K562 (cell line): ENCODE results near the gene PRKCB. TPM values are rescaled to one million over a fixed set of nuclear protein-coding genes. Genes with fewer than 3 reads are reported as not detected.

Experiments
- ARNT ChIP-seq, 2 experiments: fragments of 450-650 bp; IDR thresholded peaks; 2 replicates each; pipeline ENCODE4 v1.6.1; 2016; ENCODE audit warnings: mild to moderate bottlenecking in 1 of 2
- ASH1L ChIP-seq: fragments of 450-650 bp; IDR thresholded peaks from 2 replicates; pipeline ENCODE4 v1.6.1; 2018; ENCODE audit warnings: borderline replicate concordance, mild to moderate bottlenecking, low read depth; ENCODE audit not compliant: partially characterized antibody
- C11orf30 ChIP-seq: fragments of 450-650 bp; IDR thresholded peaks from 2 replicates; pipeline ENCODE4 v1.6.1; 2016; ENCODE audit warnings: low read depth, mild to moderate bottlenecking
- CBX1 ChIP-seq: sonication (generic); IDR thresholded peaks from 2 replicates; pipeline ENCODE4 v1.6.1; 2016; ENCODE audit warnings: antibody characterized with exemption, low read depth, mild to moderate bottlenecking
- JUNB ChIP-seq: fragments of 450-650 bp; formaldehyde crosslinking; conservative IDR thresholded peaks from 2 replicates; pipeline ENCODE4 v1.4.0; 2020; ENCODE audit warnings: mild to moderate bottlenecking
- MAFG ChIP-seq: fragments of 450-650 bp; conservative IDR thresholded peaks from 2 replicates; pipeline ENCODE4 v1.6.1; 2016; ENCODE audit warnings: missing genetic modification characterization, missing compliant biosample characterization
- PHB ChIP-seq: fragments of 250-450 bp; sonication (Bioruptor Pico); IDR thresholded peaks from 2 replicates; pipeline ENCODE4 v1.5.0; 2021
- POLR2B ChIP-seq: fragments of 450-650 bp; IDR thresholded peaks from 2 replicates; pipeline ENCODE4 v1.6.1; 2018; ENCODE audit warnings: low read depth; ENCODE audit not compliant: partially characterized antibody
- PTBP1 ChIP-seq: fragments of 200-400 bp; formaldehyde crosslinking; IDR thresholded peaks from 2 replicates; pipeline ENCODE4 v1.6.1; 2017; ENCODE audit warnings: low read depth, low read length
- SMARCE1 ChIP-seq: fragments of 450-650 bp; IDR thresholded peaks from 2 replicates; pipeline ENCODE4 v1.7.1; 2016; ENCODE audit warnings: mild to moderate bottlenecking
- SRSF3 ChIP-seq: fragments of 200-400 bp; formaldehyde crosslinking; IDR thresholded peaks from 2 replicates; pipeline ENCODE4 v1.6.1; 2016; ENCODE audit warnings: mild to moderate bottlenecking, low read length, moderate library complexity; ENCODE audit not compliant: insufficient read depth
- ZNF239 ChIP-seq: fragments of 250-450 bp; sonication (Bioruptor Pico); IDR thresholded peaks from 2 replicates; pipeline ENCODE4 v1.4.0; 2020; ENCODE audit warnings: mild to moderate bottlenecking
- ZNF561 ChIP-seq: fragments of 450-650 bp; formaldehyde crosslinking; conservative IDR thresholded peaks from 2 replicates; pipeline ENCODE4 v1.4.0; 2020; ENCODE audit warnings: mild to moderate bottlenecking, moderate library complexity
- polyA plus RNA-seq, 8 experiments: library from polyadenylated mRNA; depleted of rRNA in 4 of 8; stranded (reverse) in 5 of 8; unstranded in 3 of 8; fragments of >200 nt; fragmentation: Nextera tagmentation in 2 of 8; fragmentation: Illumina TruSeq in 1 of 8; extraction: Ambion mirVana in 2 of 8; extraction: Trizol in 1 of 8; gene quantifications; 2 replicates each; pipeline versions ENCODE4 v1.2.1 to v1.2.3, GENCODE V29; 2011 to 2014; ENCODE audit warnings: inconsistent platforms in 1 of 8, missing spikeins in 1 of 8
- total RNA-seq, 7 experiments: library from RNA; depleted of rRNA in 6 of 7; stranded (reverse); fragments of >200 nt in 6 of 7; fragmentation: Illumina TruSeq in 2 of 7; extraction: Trizol in 2 of 7; gene quantifications; 2 replicates each; pipeline versions ENCODE4 v1.2.1 to v1.2.3, GENCODE V29; 2011 to 2021; ENCODE audit warnings: low replicate concordance in 1 of 7
- TF ChIP-seq, protein P1 (sequence below): fragments of 250-450 bp; sonication (Bioruptor Pico); IDR thresholded peaks from 2 replicates; pipeline ENCODE4 v1.4.0; 2020
- TF ChIP-seq, protein P2 (sequence below): fragments of 450-650 bp; IDR thresholded peaks from 2 replicates; pipeline ENCODE4 v1.6.1; 2016; ENCODE audit warnings: antibody characterized with exemption
- TF ChIP-seq, protein P3 (sequence below): fragments of 450-650 bp; conservative IDR thresholded peaks from 2 replicates; pipeline ENCODE4 v1.6.1; 2016; ENCODE audit warnings: missing genetic modification characterization, low read depth, mild to moderate bottlenecking, control low read depth, missing compliant biosample characterization

The PRKCB gene
- total and polyA plus RNA-seq, 9 of the 15 experiments (the other 6 are each of a cell fraction or from before 2014, with no cell fraction given), result 49.9 to 276 (median 148) TPM

DNA sequence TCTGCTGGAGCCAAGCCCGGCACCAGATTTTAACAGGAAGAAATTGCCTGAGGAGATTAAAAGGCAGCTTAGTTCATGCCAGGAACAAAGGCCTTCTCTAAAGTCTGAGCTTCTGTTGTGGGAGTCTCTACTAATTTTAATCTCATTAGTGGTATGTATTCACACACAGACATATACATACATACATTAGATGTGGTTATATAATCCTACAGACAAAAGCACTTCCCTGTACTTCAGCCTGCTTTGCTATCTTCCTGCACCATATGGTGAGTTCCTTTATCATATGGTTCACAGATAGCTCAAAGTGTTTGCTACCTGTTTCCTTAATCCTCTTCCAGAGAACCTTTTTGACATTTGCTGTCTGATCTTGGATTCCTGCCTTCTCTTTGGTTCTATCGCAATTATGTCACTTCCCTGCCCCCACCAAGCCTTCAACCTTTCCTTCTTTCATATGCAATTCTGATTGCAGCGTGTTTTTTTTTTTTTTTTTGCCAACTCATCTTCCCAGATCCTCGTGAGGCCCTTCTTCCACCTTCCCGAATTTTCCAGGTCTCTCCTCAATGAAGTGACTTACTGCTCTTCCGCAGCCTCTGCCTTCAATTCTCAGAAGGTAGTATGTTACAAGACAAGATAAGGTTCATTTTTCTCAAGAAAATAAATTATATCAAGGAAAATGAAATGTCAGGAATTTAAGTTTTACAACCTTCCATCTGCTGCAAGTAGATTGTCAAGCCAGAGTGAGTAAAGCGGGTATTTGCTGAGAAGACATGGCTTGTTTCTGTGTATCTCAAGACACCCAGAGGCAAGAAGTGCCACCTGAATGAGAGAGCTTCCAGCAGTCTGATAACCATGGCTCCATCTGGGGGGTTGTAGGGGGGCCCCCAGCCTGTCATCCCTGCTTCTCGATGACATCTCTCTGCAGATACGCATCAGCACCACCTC, 300.1 kb downstream of the PRKCB start (continued):
- TF ChIP-seq, protein P1, sequence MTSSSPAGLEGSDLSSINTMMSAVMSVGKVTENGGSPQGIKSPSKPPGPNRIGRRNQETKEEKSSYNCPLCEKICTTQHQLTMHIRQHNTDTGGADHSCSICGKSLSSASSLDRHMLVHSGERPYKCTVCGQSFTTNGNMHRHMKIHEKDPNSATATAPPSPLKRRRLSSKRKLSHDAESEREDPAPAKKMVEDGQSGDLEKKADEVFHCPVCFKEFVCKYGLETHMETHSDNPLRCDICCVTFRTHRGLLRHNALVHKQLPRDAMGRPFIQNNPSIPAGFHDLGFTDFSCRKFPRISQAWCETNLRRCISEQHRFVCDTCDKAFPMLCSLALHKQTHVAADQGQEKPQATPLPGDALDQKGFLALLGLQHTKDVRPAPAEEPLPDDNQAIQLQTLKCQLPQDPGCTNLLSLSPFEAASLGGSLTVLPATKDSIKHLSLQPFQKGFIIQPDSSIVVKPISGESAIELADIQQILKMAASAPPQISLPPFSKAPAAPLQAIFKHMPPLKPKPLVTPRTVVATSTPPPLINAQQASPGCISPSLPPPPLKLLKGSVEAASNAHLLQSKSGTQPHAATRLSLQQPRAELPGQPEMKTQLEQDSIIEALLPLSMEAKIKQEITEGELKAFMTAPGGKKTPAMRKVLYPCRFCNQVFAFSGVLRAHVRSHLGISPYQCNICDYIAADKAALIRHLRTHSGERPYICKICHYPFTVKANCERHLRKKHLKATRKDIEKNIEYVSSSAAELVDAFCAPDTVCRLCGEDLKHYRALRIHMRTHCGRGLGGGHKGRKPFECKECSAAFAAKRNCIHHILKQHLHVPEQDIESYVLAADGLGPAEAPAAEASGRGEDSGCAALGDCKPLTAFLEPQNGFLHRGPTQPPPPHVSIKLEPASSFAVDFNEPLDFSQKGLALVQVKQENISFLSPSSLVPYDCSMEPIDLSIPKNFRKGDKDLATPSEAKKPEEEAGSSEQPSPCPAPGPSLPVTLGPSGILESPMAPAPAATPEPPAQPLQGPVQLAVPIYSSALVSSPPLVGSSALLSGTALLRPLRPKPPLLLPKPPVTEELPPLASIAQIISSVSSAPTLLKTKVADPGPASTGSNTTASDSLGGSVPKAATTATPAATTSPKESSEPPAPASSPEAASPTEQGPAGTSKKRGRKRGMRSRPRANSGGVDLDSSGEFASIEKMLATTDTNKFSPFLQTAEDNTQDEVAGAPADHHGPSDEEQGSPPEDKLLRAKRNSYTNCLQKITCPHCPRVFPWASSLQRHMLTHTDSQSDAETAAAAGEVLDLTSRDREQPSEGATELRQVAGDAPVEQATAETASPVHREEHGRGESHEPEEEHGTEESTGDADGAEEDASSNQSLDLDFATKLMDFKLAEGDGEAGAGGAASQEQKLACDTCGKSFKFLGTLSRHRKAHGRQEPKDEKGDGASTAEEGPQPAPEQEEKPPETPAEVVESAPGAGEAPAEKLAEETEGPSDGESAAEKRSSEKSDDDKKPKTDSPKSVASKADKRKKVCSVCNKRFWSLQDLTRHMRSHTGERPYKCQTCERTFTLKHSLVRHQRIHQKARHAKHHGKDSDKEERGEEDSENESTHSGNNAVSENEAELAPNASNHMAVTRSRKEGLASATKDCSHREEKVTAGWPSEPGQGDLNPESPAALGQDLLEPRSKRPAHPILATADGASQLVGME (CRISPR knock-in tag), result no peak
- TF ChIP-seq ZNF239 (CRISPR knock-in tag), result no peak
- TF ChIP-seq CBX1, result no peak
- no peak for TF ChIP-seq SRSF3
- TF ChIP-seq PTBP1, result no peak
- TF ChIP-seq, protein P2, sequence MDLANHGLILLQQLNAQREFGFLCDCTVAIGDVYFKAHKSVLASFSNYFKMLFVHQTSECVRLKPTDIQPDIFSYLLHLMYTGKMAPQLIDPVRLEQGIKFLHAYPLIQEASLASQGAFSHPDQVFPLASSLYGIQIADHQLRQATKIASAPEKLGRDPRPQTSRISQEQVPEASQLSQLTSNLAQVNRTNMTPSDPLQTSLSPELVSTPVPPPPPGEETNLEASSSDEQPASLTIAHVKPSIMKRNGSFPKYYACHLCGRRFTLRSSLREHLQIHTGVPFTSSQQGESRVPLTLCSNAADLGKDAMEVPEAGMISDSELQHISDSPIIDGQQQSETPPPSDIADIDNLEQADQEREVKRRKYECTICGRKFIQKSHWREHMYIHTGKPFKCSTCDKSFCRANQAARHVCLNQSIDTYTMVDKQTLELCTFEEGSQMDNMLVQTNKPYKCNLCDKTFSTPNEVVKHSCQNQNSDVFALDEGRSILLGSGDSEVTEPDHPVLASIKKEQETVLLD, result peak; percentile 83
- TF ChIP-seq, protein P3, sequence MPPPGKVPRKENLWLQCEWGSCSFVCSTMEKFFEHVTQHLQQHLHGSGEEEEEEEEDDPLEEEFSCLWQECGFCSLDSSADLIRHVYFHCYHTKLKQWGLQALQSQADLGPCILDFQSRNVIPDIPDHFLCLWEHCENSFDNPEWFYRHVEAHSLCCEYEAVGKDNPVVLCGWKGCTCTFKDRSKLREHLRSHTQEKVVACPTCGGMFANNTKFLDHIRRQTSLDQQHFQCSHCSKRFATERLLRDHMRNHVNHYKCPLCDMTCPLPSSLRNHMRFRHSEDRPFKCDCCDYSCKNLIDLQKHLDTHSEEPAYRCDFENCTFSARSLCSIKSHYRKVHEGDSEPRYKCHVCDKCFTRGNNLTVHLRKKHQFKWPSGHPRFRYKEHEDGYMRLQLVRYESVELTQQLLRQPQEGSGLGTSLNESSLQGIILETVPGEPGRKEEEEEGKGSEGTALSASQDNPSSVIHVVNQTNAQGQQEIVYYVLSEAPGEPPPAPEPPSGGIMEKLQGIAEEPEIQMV (tag), result peak; percentile 76
- TF ChIP-seq ZNF561 (CRISPR knock-in tag), result no peak
- peak; percentile 90 to 98; a peak in 3 of 4 replicates for TF ChIP-seq ARNT (IDR thresholded peaks at IDR 0.05)
- TF ChIP-seq C11orf30, result peak; percentile 93
- no peak for TF ChIP-seq ASH1L
- no peak for TF ChIP-seq PHB
- TF ChIP-seq SMARCE1, result peak; percentile 99
- TF ChIP-seq JUNB, result no peak
- TF ChIP-seq POLR2B, result no peak
- peak; percentile 98 for TF ChIP-seq MAFG (tag)
